GM12878 (cell line): Measurements from ENCODE around the gene GCNT1.

Source experiments
- CTCF ChIP-seq, 3 experiments: IDR thresholded peaks in 2 of 3; conservative IDR thresholded peaks in 1 of 3; 2 replicates each; pipeline ENCODE4 v1.5.1; 2011; ENCODE audit warnings: low read depth in 3 of 3, low read length in 3 of 3, mild to moderate bottlenecking in 3 of 3, control low read depth in 2 of 3, moderate library complexity in 2 of 3, inconsistent platforms in 1 of 3, mixed read lengths in 1 of 3; ENCODE audit not compliant: control insufficient read depth in 2 of 3, insufficient read depth in 1 of 3; ENCODE audit errors: extremely low read depth in 1 of 3
- SRF ChIP-seq, 2 experiments: IDR thresholded peaks; 2 replicates each; pipeline ENCODE4 v1.6.1; 2011; ENCODE audit warnings: low read depth in 2 of 2, low read length in 2 of 2, mild to moderate bottlenecking in 1 of 2, moderate library complexity in 1 of 2
- ZNF24 ChIP-seq: fragments of 450-650 bp; IDR thresholded peaks from 2 replicates; pipeline ENCODE4 v1.6.1; 2017; ENCODE audit warnings: antibody characterized with exemption, mild to moderate bottlenecking

DNA sequence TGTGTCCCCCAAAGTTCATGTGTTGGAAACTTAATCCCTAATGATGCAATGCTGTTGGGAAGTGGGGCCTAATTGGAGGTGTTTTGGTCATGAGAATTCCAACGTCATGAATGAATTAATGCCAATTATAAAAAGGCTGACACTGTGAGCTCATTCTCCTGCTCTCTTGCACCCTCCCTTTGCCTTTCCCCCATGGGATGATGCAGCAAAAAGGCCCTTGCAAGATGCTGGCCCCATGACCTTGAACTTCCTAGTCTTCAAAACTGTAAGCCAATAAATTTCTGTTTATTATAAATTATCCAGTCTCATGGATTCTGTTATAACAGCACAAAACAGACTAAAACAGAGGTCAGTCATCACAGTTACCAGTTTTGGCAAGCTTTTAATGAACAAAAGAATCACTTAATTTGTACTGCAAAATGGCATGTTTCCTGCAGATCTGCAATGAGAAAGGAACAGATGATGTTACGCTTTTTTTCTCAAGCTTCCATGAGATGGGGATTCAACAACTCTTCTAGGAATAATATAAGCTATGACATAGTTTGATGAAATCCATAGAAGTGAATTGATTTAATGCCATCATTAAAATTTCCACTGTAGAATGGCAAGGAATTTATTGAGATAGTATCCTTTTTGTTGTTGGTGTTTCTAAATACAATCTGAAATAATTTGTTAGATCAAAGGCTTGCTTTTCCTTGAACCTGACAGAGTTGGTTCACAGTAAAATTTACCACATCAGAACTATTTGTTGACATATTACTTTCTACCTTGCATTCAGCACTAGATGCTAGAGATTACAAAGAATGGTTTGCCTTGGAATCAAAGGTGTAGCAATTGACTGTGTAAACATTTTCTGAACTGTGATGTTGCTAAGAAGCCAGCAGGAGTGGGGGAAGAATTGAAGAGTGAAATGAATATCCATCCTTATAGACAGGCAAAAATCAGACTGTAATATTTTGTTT is 35.5 kb upstream of the GCNT1 start:
- no peak for TF ChIP-seq SRF (IDR thresholded peaks at IDR 0.05; ENCODE audit: low read depth in 2 of 2, low read length in 2 of 2)
- no peak for TF ChIP-seq ZNF24
- TF ChIP-seq CTCF (IDR thresholded peaks at IDR 0.05 in 2 of 3, conservative IDR thresholded peaks at IDR 0.05 in 1 of 3; ENCODE audit: control insufficient read depth in 2 of 3, extremely low read depth in 1 of 3, insufficient read depth in 1 of 3, low read depth in 3 of 3, low read length in 3 of 3) = no peak
